ENCODE results near the gene SLC44A5.
"Not testable (repeated sequence)": the region's sequence is repeated elsewhere in the genome, so short reads cannot be mapped to it uniquely, and the experiment has no call there.

The SLC44A5 gene

GRCh38 chr1:75469586-75470173 is 141.2 kb downstream of the SLC44A5 start:
- DNase-seq (ENCODE audit: low read depth in 2 of 3, low spot score in 2 of 3) = no peak

- DNase-seq (ENCODE audit: low read depth in 2 of 3, low spot score in 2 of 3) = no peak
These were observed 149.0 kb downstream of the SLC44A5 start for GRCh38 chr1:75461808-75462325.

- DNase-seq (ENCODE audit: low read depth in 2 of 3, low spot score in 2 of 3) = no peak
These were observed 160.9 kb downstream of the SLC44A5 start for GRCh38 chr1:75449998-75450397.

- DNase-seq (ENCODE audit: low read depth in 2 of 3, low spot score in 2 of 3) = no peak
These were observed 166.7 kb downstream of the SLC44A5 start for GRCh38 chr1:75444220-75444619.

GRCh38 chr1:75440274-75440673 is 170.6 kb downstream of the SLC44A5 start:
- DNase-seq (ENCODE audit: low read depth in 2 of 3, low spot score in 2 of 3) = no peak

GRCh38 chr1:75438355-75438754 is 172.6 kb downstream of the SLC44A5 start:
- DNase-seq (ENCODE audit: low read depth in 2 of 3, low spot score in 2 of 3) = no peak

- DNase-seq (ENCODE audit: low read depth in 2 of 3, low spot score in 2 of 3) = no peak
These were observed 179.1 kb downstream of the SLC44A5 start for GRCh38 chr1:75431843-75432242.

- DNase-seq (ENCODE audit: low read depth in 2 of 3, low spot score in 2 of 3) = no peak
These were observed 180.4 kb downstream of the SLC44A5 start for GRCh38 chr1:75430526-75430925.

GRCh38 chr1:75426688-75427087 is 184.2 kb downstream of the SLC44A5 start:
- DNase-seq (ENCODE audit: low read depth in 2 of 3, low spot score in 2 of 3) = no peak

GRCh38 chr1:75425001-75425650 is 185.8 kb downstream of the SLC44A5 start:
- DNase-seq (ENCODE audit: low read depth in 2 of 3, low spot score in 2 of 3) = no peak

GRCh38 chr1:75423616-75424015 is 187.3 kb downstream of the SLC44A5 start:
- DNase-seq (ENCODE audit: low read depth in 2 of 3, low spot score in 2 of 3) = no peak

- no peak for DNase-seq (ENCODE audit: low read depth in 2 of 3, low spot score in 2 of 3)
These were observed 187.8 kb downstream of the SLC44A5 start for GRCh38 chr1:75423136-75423535.

GRCh38 chr1:75421371-75421770 is 189.5 kb downstream of the SLC44A5 start:
- DNase-seq (ENCODE audit: low read depth in 2 of 3, low spot score in 2 of 3) = no peak

- DNase-seq (ENCODE audit: low read depth in 2 of 3, low spot score in 2 of 3) = no peak
These were observed 195.7 kb downstream of the SLC44A5 start for GRCh38 chr1:75415187-75415586.

- no peak for DNase-seq (ENCODE audit: low read depth in 2 of 3, low spot score in 2 of 3)
These were observed 198.3 kb downstream of the SLC44A5 start for GRCh38 chr1:75412616-75413015.

GRCh38 chr1:75404681-75405080 is 206.2 kb downstream of the SLC44A5 start:
- not testable (repeated sequence) for DNase-seq (ENCODE audit: low read depth in 2 of 3, low spot score in 2 of 3)

- DNase-seq (ENCODE audit: low read depth in 2 of 3, low spot score in 2 of 3) = not testable (repeated sequence)
These were observed 207.7 kb downstream of the SLC44A5 start for GRCh38 chr1:75403147-75403646.

GRCh38 chr1:75400716-75401115 is 210.2 kb downstream of the SLC44A5 start:
- no peak for DNase-seq (ENCODE audit: low read depth in 2 of 3, low spot score in 2 of 3)

GRCh38 chr1:75396745-75397144 is 214.2 kb downstream of the SLC44A5 start:
- DNase-seq (ENCODE audit: low read depth in 2 of 3, low spot score in 2 of 3) = no peak

- DNase-seq (ENCODE audit: low read depth in 2 of 3, low spot score in 2 of 3) = no peak
These were observed 214.7 kb downstream of the SLC44A5 start for GRCh38 chr1:75396260-75396659.

- no peak for DNase-seq (ENCODE audit: low read depth in 2 of 3, low spot score in 2 of 3)
These were observed 216.4 kb downstream of the SLC44A5 start for GRCh38 chr1:75394386-75395139.

GRCh38 chr1:75392278-75392677 is 218.6 kb downstream of the SLC44A5 start:
- DNase-seq (ENCODE audit: low read depth in 2 of 3, low spot score in 2 of 3) = no peak
